ENCODE measurements around the gene PNPLA6. TPM values are rescaled to one million over a fixed set of nuclear protein-coding genes. Genes with fewer than 3 reads are reported as not detected.

PNPLA6 gene
- total RNA-seq = 10 to 100 TPM; 38.7 to 61.8 (median 46.5) TPM
- long read RNA-seq, partial matches to known transcripts = 2 of 4 reads
- long read RNA-seq, other reads (novel, unspliced or antisense) = 2 of 4 reads

- H3K27ac ChIP-seq = peak within 1 kb of the TSS; percentile 66 to 90 (median 84)
- TF ChIP-seq CTCF (IDR thresholded peaks at IDR 0.05) (no peak), POLR2A (IDR thresholded peaks at IDR 0.05) (peak; percentile 68)
- DNase-seq = peak; percentile 97 to 98 (median 98)
- peaks cover 0 to 10% (median 0%) of the 10 kb centered on the region in 4 donors for H3K4me1 ChIP-seq
- intact Hi-C loops (cut with DNase I) = loop anchor here in 1 of 2 donors (10.0 kb wide), 1 partner anchor 161 kb away; no protein-coding TSS in a partner anchor
- H3K36me3 ChIP-seq = peaks cover 0 to 16% (median 3%) of the 10 kb centered on the region in 4 donors
- peak within 1 kb of the TSS; percentile 80 to 92 (median 83) for H3K4me3 ChIP-seq
- H3K27me3 ChIP-seq = no peaks in the 10 kb centered on the region
- no peaks in the 10 kb centered on the region for H3K9me3 ChIP-seq
- 0% methylated on average over 3 of the region's 76 CpGs for WGBS (ENCODE audit: insufficient coverage, low coverage, low lambda C conversion rate, missing lambda C conversion rate)
- ATAC-seq = peak; percentile 86 to 88 (median 86)
Observed at GRCh38 chr19:7535047-7535997, at the start of gene PNPLA6. Gene PNPLA6, plus strand, starts transcription at chr19:7535717. Its CDS starts 72 bp downstream, at chr19:7535789.

- WGBS (ENCODE audit: insufficient coverage, low coverage, low lambda C conversion rate, missing lambda C conversion rate) = 73% methylated on average over 2 of the region's 2 CpGs
- no peak for ATAC-seq
- H3K4me1 ChIP-seq = peaks cover 0 to 9% (median 5%) of the 10 kb centered on the region in 4 donors
Observed at GRCh38 chr19:7486923-7487322, 48.6 kb upstream of the PNPLA6 start.

GRCh38 chr19:7488736-7489353 lies 46.7 kb upstream of the PNPLA6 start, which contains the start of gene PEX11G:
Gene PEX11G, minus strand, starts transcription at chr19:7489035. Its CDS starts 25 bp downstream, at chr19:7489010.
- intact Hi-C loops (cut with DNase I) = no loop called here
- H3K9me3 ChIP-seq = no peaks in the 10 kb centered on the region
- peak within 1 kb of the TSS; percentile 57 to 73 (median 61) for H3K4me3 ChIP-seq
- H3K27ac ChIP-seq = peak within 1 kb of the TSS; percentile 86 to 98 (median 96)
- H3K36me3 ChIP-seq = no peaks in the 10 kb centered on the region
- no peaks in the 10 kb centered on the region for H3K27me3 ChIP-seq
- peak; percentile 92 to 95 (median 92) for ATAC-seq
- H3K4me1 ChIP-seq = peaks cover 0 to 11% (median 5%) of the 10 kb centered on the region in 4 donors
- WGBS (ENCODE audit: insufficient coverage, low coverage, low lambda C conversion rate, missing lambda C conversion rate) = 6% methylated on average over 2 of the region's 49 CpGs
- no peak for TF ChIP-seq CTCF (IDR thresholded peaks at IDR 0.05)
- TF ChIP-seq POLR2A (IDR thresholded peaks at IDR 0.05) = peak; percentile 69
- peak; percentile 91 to 96 (median 96) for DNase-seq

More at GRCh38 chr19:7486923-7487322, 48.6 kb upstream of the PNPLA6 start:
- Histone ChIP-seq H3K27me3 (no peaks in the 10 kb centered on the region), H3K27ac (no peak overlapping the region), H3K9me3 (no peaks in the 10 kb centered on the region), H3K36me3 (no peaks in the 10 kb centered on the region), H3K4me3 (no peak overlapping the region)
- no peak for TF ChIP-seq CTCF (IDR thresholded peaks at IDR 0.05)
- TF ChIP-seq POLR2A (IDR thresholded peaks at IDR 0.05) = no peak
- intact Hi-C loops (cut with DNase I) = no loop called here
- no peak for DNase-seq

GRCh38 chr19:7489609-7490044 lies 45.9 kb upstream of the PNPLA6 start:
- Histone ChIP-seq H3K27me3 (no peaks in the 10 kb centered on the region), H3K4me1 (peaks cover 0 to 19% (median 9%) of the 10 kb centered on the region in 4 donors), H3K4me3 (peak overlapping the region in 2 of 3 donors; percentile 61 to 73), H3K27ac (peak overlapping the region in 2 of 3 donors; percentile 96 to 98), H3K36me3 (no peaks in the 10 kb centered on the region), H3K9me3 (no peaks in the 10 kb centered on the region)
- intact Hi-C loops (cut with DNase I) = no loop called here
- TF ChIP-seq POLR2A (IDR thresholded peaks at IDR 0.05) (no peak), CTCF (IDR thresholded peaks at IDR 0.05) (no peak)
- 53% methylated on average over 7 of the region's 11 CpGs for WGBS (ENCODE audit: insufficient coverage, low coverage, low lambda C conversion rate, missing lambda C conversion rate)
- peak; percentile 12 to 43 (median 26) for ATAC-seq
- no peak for DNase-seq

All from right lobe of liver (tissue), 6 donors.